Activated T-cell treated with anti-CD3 and anti-CD28 coated beads, Interleukin-2, amount 50 U/mL, for 4 hours (primary cell): ENCODE measurements around the gene FBLIM1. TPM values are rescaled to one million over a fixed set of nuclear protein-coding genes. Genes with fewer than 3 reads are reported as not detected.

Source experiments
- ATAC-seq, 2 donors: fragments of 200-7000 bp; cut with Tn5 transposase; one replicate each; pipeline ENCODE4 v1.10.0; 2021
- DNase-seq: peaks from one replicate; pipeline ENCODE4 v3.0.0-alpha.2; 2020
- H3K27me3 Mint-ChIP-seq: one replicate; pipeline ENCODE4 v1.8.0; 2021; ENCODE audit warnings: low read depth, mixed read lengths
- H3K36me3 Mint-ChIP-seq: one replicate; pipeline ENCODE4 v1.8.0; 2022; ENCODE audit warnings: mixed read lengths; ENCODE audit not compliant: insufficient read depth
- H3K4me1 Mint-ChIP-seq: one replicate; pipeline ENCODE4 v1.8.0; 2021; ENCODE audit warnings: low read depth, mixed read lengths
- H3K4me3 Mint-ChIP-seq: one replicate; pipeline ENCODE4 v1.8.0; 2021; ENCODE audit warnings: mild to moderate bottlenecking, moderate library complexity, mixed read lengths
- H3K9me3 Mint-ChIP-seq: one replicate; pipeline ENCODE4 v1.8.0; 2021; ENCODE audit warnings: mixed read lengths
- total RNA-seq, 3 donors: library from RNA; stranded (reverse); gene quantifications; one replicate each; pipeline ENCODE4 v1.2.1, GENCODE V29; 2021

The FBLIM1 gene
- total RNA-seq, 3 donors from 2014 or later = 0.16 to 0.48 (median 0.16) TPM

GRCh38 chr1:15762546-15762945 is 4.0 kb downstream of the FBLIM1 start:
- Mint-ChIP-seq H3K4me1 (peaks cover 5% of the 10 kb centered on the region), H3K36me3 (no peaks in the 10 kb centered on the region), H3K4me3 (no peak overlapping the region), H3K9me3 (no peaks in the 10 kb centered on the region), H3K27me3 (peaks cover 27% of the 10 kb centered on the region)
- ATAC-seq = no peak
- no peak for DNase-seq

DNA sequence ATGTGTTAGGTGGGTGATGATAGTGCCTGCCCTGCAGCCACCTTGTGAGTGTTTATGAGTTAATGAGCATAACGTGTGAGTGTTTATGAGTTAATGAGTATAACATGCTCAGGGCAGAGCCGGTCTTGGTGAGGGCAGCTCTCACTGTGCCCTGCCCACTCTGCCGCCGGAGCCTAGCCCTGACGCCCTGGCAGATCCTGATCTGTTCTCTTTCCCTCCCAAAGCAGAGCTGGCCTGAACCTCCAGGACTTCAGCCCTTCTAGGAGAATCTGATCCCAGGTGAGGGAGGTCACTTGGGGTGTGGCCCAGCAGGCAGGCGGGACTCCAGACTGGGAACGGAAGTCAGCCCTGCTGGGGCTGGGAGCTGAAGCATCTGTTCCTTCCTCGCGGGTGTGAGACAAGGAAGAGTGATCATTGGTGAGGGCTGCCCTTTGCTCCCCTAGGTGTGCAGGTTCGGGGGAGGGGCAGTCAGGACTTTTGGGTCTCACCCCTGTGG is 5.7 kb downstream of the FBLIM1 start:
- no peak for DNase-seq
- peaks cover 29% of the 10 kb centered on the region for H3K27me3 Mint-ChIP-seq
- no peaks in the 10 kb centered on the region for H3K36me3 Mint-ChIP-seq
- H3K9me3 Mint-ChIP-seq = no peaks in the 10 kb centered on the region
- no peak overlapping the region for H3K4me3 Mint-ChIP-seq
- no peak for ATAC-seq
- peaks cover 2% of the 10 kb centered on the region for H3K4me1 Mint-ChIP-seq

DNA sequence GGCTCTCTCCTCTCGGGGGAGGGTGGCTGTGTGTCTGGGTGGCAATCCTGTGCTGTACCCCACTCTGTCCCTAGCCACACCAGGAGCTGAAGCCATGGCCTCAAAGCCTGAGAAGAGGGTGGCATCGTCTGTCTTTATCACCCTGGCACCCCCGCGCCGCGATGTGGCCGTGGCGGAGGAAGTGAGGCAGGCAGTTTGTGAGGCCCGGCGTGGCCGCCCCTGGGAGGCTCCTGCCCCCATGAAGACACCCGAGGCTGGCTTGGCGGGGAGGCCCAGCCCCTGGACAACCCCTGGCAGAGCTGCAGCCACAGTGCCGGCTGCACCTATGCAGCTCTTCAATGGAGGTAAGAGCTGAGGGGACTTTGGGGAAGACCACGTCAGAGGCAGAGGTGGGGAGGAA is 6.3 kb downstream of the FBLIM1 start:
- no peaks in the 10 kb centered on the region for H3K36me3 Mint-ChIP-seq
- ATAC-seq = no peak
- no peaks in the 10 kb centered on the region for H3K9me3 Mint-ChIP-seq
- H3K4me3 Mint-ChIP-seq = no peak overlapping the region
- H3K27me3 Mint-ChIP-seq = peaks cover 24% of the 10 kb centered on the region
- no peak for DNase-seq
- no peaks in the 10 kb centered on the region for H3K4me1 Mint-ChIP-seq

- DNase-seq = no peak
These were observed 7.0 kb downstream of the FBLIM1 start for GRCh38 chr1:15765495-15766194.

DNA sequence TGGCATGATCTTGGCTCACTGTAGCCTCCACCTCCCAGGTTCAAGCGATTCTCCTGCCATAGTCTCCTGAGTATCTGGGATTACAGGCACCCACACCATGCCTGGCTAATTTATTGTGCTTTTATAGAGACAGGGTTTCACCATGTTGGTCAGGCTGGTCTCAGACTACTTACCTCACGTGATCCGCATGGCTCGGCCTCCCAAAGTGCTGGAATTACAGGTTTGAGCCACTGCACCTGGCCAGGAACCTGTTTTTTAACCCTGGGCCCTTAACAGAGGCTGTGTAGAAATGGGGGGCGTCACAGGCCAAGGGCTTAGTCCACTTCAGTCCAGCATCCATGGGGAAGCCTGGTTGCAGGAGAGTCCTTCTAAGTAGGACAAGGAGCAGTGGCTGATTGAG is 9.3 kb downstream of the FBLIM1 start:
- no peaks in the 10 kb centered on the region for H3K36me3 Mint-ChIP-seq
- DNase-seq = no peak
- H3K27me3 Mint-ChIP-seq = peaks cover 23% of the 10 kb centered on the region
- no peak for ATAC-seq
- H3K9me3 Mint-ChIP-seq = no peaks in the 10 kb centered on the region
- no peak overlapping the region for H3K4me3 Mint-ChIP-seq
- H3K4me1 Mint-ChIP-seq = no peaks in the 10 kb centered on the region

More at GRCh38 chr1:15765495-15766194, 7.0 kb downstream of the FBLIM1 start:
- no peak for ATAC-seq
- Mint-ChIP-seq H3K4me3 (no peak overlapping the region), H3K4me1 (no peaks in the 10 kb centered on the region), H3K36me3 (no peaks in the 10 kb centered on the region), H3K27me3 (peaks cover 21% of the 10 kb centered on the region), H3K9me3 (no peaks in the 10 kb centered on the region)

DNA sequence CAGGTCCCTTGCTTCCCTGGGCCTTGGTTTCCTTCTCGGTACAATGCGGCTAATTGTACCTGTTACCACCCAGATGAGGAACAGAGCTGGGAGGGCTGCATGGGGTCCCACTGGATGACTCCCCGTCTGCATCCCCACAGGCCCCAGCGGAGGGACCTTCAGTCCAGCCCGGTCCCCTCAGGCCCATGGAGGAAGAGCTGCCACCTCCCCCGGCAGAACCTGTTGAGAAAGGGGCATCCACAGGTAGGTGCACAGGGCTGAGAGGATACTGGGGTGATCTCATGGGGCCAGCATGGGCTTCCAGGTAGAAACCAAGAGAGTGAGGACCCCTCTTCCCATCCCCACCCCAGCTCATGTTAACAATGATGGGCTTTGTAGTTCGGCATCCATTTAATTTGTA is 9.8 kb downstream of the FBLIM1 start:
- H3K36me3 Mint-ChIP-seq = no peaks in the 10 kb centered on the region
- DNase-seq = no peak
- no peaks in the 10 kb centered on the region for H3K4me1 Mint-ChIP-seq
- no peak overlapping the region for H3K4me3 Mint-ChIP-seq
- H3K9me3 Mint-ChIP-seq = no peaks in the 10 kb centered on the region
- no peak for ATAC-seq
- peaks cover 23% of the 10 kb centered on the region for H3K27me3 Mint-ChIP-seq

DNA sequence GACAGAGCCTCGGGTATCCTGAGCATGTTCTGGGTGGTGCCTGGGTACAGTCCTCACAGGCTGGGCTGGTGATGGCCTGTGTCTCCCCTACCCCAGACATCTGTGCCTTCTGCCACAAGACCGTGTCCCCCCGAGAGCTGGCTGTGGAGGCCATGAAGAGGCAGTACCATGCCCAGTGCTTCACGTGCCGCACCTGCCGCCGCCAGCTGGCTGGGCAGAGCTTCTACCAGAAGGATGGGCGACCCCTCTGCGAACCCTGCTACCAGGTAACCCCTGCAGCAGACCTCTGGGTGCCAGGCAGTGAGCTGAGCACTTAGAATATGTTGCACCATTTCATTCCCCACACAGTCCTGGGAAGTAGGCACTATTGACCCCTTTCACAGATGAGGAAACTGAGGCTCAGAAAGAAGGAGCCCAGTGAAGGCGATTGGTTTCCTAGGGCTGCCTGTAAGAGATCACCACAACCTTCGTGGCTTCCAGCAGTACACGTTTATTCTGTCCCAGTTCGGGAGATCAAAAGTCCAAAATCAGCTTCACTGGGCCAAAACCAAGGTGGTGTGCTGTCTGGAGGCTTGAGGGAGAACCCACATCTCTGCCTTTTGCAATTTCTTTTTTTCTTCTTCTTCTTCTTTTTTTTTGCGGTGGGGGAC is 11.8 kb downstream of the FBLIM1 start:
- no peak for DNase-seq
- no peak for ATAC-seq
- H3K27me3 Mint-ChIP-seq = peaks cover 21% of the 10 kb centered on the region
- H3K4me3 Mint-ChIP-seq = no peak overlapping the region
- H3K36me3 Mint-ChIP-seq = no peaks in the 10 kb centered on the region
- no peaks in the 10 kb centered on the region for H3K9me3 Mint-ChIP-seq
- no peaks in the 10 kb centered on the region for H3K4me1 Mint-ChIP-seq

GRCh38 chr1:15771836-15772515 is 13.4 kb downstream of the FBLIM1 start:
- no peaks in the 10 kb centered on the region for H3K9me3 Mint-ChIP-seq
- peaks cover 21% of the 10 kb centered on the region for H3K27me3 Mint-ChIP-seq
- no peaks in the 10 kb centered on the region for H3K36me3 Mint-ChIP-seq
- no peaks in the 10 kb centered on the region for H3K4me1 Mint-ChIP-seq
- H3K4me3 Mint-ChIP-seq = no peak overlapping the region
- no peak for ATAC-seq
- no peak for DNase-seq

DNA sequence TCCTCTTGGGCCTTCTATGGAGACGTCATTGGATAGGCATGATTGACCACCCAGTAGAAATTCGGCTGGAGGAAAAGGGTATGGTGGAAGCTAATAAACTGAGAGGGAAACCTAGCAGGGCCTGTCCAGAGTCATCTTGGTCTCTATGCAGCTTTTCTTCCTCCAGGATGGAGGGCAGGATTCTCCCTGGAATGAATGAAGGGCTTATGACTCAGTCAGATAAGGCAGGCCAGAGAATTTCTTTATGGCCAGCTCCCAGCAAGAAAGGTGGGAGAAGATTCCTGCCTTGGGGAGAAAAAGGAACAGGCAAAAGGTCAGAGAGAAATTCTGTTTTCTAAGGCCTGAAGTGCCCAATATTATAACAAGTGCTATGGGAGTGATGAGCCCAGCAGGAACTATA is 17.1 kb downstream of the FBLIM1 start:
- DNase-seq = no peak
- H3K4me1 Mint-ChIP-seq = no peaks in the 10 kb centered on the region
- no peak overlapping the region for H3K4me3 Mint-ChIP-seq
- no peaks in the 10 kb centered on the region for H3K9me3 Mint-ChIP-seq
- no peaks in the 10 kb centered on the region for H3K36me3 Mint-ChIP-seq
- H3K27me3 Mint-ChIP-seq = peaks cover 15% of the 10 kb centered on the region
- no peak for ATAC-seq

- H3K9me3 Mint-ChIP-seq = no peaks in the 10 kb centered on the region
- H3K4me1 Mint-ChIP-seq = no peaks in the 10 kb centered on the region
- no peaks in the 10 kb centered on the region for H3K36me3 Mint-ChIP-seq
- no peak for ATAC-seq
- H3K4me3 Mint-ChIP-seq = no peak overlapping the region
- H3K27me3 Mint-ChIP-seq = peaks cover 2% of the 10 kb centered on the region
- no peak for DNase-seq
These were observed 19.5 kb downstream of the FBLIM1 start for GRCh38 chr1:15777909-15778707.

- DNase-seq (no peak), ATAC-seq (no peak)
- H3K36me3 Mint-ChIP-seq = no peaks in the 10 kb centered on the region
- no peaks in the 10 kb centered on the region for H3K9me3 Mint-ChIP-seq
- no peaks in the 10 kb centered on the region for H3K4me1 Mint-ChIP-seq
- no peak overlapping the region for H3K4me3 Mint-ChIP-seq
- H3K27me3 Mint-ChIP-seq = peaks cover 7% of the 10 kb centered on the region
These were observed 27.1 kb downstream of the FBLIM1 start for GRCh38 chr1:15785683-15786082.

- ATAC-seq (no peak), DNase-seq (no peak)
- H3K36me3 Mint-ChIP-seq = no peaks in the 10 kb centered on the region
- H3K4me1 Mint-ChIP-seq = no peaks in the 10 kb centered on the region
- peaks cover 9% of the 10 kb centered on the region for H3K27me3 Mint-ChIP-seq
- H3K9me3 Mint-ChIP-seq = no peaks in the 10 kb centered on the region
- H3K4me3 Mint-ChIP-seq = no peak overlapping the region
These were observed 28.0 kb downstream of the FBLIM1 start for GRCh38 chr1:15786581-15786980.

- Mint-ChIP-seq H3K4me1 (peaks cover 1% of the 10 kb centered on the region), H3K4me3 (no peak overlapping the region), H3K36me3 (no peaks in the 10 kb centered on the region), H3K9me3 (no peaks in the 10 kb centered on the region), H3K27me3 (peaks cover 11% of the 10 kb centered on the region)
- no peak for ATAC-seq
- no peak for DNase-seq
These were observed 30.2 kb downstream of the FBLIM1 start for GRCh38 chr1:15788624-15789301.

DNA sequence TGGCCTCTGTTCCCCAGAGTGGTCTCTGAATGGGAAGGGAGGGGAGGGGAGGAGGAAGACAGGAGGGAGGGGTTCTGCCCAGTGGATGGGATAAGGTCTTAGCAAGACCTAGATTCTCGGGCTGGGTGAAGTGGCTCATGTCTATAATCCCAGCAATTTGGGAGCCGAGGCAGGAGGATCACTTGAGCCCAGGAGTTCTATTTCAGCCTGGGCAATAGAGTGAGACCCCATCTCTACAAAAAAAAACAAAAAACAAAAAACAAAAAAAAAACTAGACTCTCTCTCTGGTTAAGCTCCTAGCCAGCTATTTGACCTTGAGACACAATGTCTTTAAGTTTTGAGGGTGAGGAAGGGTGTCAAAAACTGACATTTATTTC is 37.5 kb downstream of the FBLIM1 start:
- H3K36me3 Mint-ChIP-seq = no peaks in the 10 kb centered on the region
- H3K27me3 Mint-ChIP-seq = peaks cover 8% of the 10 kb centered on the region
- H3K4me3 Mint-ChIP-seq = no peak overlapping the region
- ATAC-seq (no peak), DNase-seq (no peak)
- H3K4me1 Mint-ChIP-seq = peaks cover 1% of the 10 kb centered on the region
- H3K9me3 Mint-ChIP-seq = no peaks in the 10 kb centered on the region
